H1 (cell line): ENCODE data around the gene TTC34. TPM values are rescaled to one million over a fixed set of nuclear protein-coding genes. Genes with fewer than 3 reads are reported as not detected.

ENCODE experiments used
- CTCF ChIA-PET: fragments of 300-600 bp; sonication (Branson Sonifier 250); formaldehyde crosslinking; loops from one replicate; lab custom pipeline; 2021; ENCODE audit not compliant: partially characterized antibody; lab: Charles Lee
- POLR2A ChIA-PET: fragments of 300-600 bp; sonication (Branson Sonifier 250); formaldehyde crosslinking; loops from one replicate; lab custom pipeline; 2021; ENCODE audit warnings: inconsistent platforms; ENCODE audit not compliant: partially characterized antibody; lab: Charles Lee
- DNase-seq, 2 experiments: peaks; one replicate each; pipeline versions ENCODE4 v3.0.0 to v3.0.0-alpha.2; 2010 to 2022; ENCODE audit warnings: low spot score in 2 of 2, low read depth in 1 of 2, mixed read lengths in 1 of 2
- FAIRE-seq: peaks from 2 replicates; lab custom pipeline; 2011; peaks lifted over from hg19 to GRCh38; lab: Jason Lieb, UNC
- H2AFZ ChIP-seq: 2 replicates; pipeline ENCODE4 v1.8.1; 2012; ENCODE audit warnings: low read length, inconsistent platforms
- H2AK5ac ChIP-seq: 2 replicates; pipeline ENCODE4 v1.6.1; 2013; ENCODE audit warnings: low read depth, low read length
- H2BK120ac ChIP-seq: replicated peaks from 2 replicates; pipeline ENCODE3; 2013; ENCODE audit warnings: low read depth, low read length, inconsistent platforms
- H2BK12ac ChIP-seq: 2 replicates; pipeline ENCODE4 v1.6.1; 2013; ENCODE audit warnings: low read depth, low read length
- H2BK15ac ChIP-seq: 2 replicates; pipeline ENCODE4 v1.6.1; 2013; ENCODE audit warnings: low read length
- H2BK20ac ChIP-seq: 2 replicates; pipeline ENCODE4 v1.6.1; 2013; ENCODE audit warnings: low read length
- H2BK5ac ChIP-seq: 2 replicates; pipeline ENCODE4 v1.6.1; 2013; ENCODE audit warnings: low read depth, low read length
- H3K14ac ChIP-seq: 2 replicates; pipeline ENCODE4 v1.6.1; 2013; ENCODE audit warnings: inconsistent platforms; ENCODE audit not compliant: insufficient read length
- H3K18ac ChIP-seq: 2 replicates; pipeline ENCODE4 v1.6.1; 2013; ENCODE audit warnings: low read length; ENCODE audit errors: extremely low read depth
- H3K23ac ChIP-seq: 2 replicates; pipeline ENCODE4 v1.6.1; 2013; ENCODE audit warnings: inconsistent platforms; ENCODE audit not compliant: insufficient read length
- H3K23me2 ChIP-seq: 2 replicates; pipeline ENCODE4 v1.6.1; 2013; ENCODE audit warnings: low read depth, low read length
- H3K27ac ChIP-seq: 2 replicates; pipeline ENCODE4 v1.6.1; 2011; ENCODE audit warnings: low read depth, low read length, inconsistent platforms
- H3K27me3 ChIP-seq, 4 experiments: replicated peaks in 1 of 4; 1 replicate in 1 of 4; 2 replicates in 3 of 4; pipeline versions ENCODE4 v1.6.1 to v1.8.1; 2011 to 2013; ENCODE audit warnings: low read length in 3 of 4, mild to moderate bottlenecking in 3 of 4, inconsistent platforms in 2 of 4, mixed read lengths in 2 of 4, moderate library complexity in 1 of 4; ENCODE audit not compliant: control insufficient read depth in 3 of 4, insufficient read depth in 3 of 4; ENCODE audit errors: extremely low read depth in 1 of 4
- H3K36me3 ChIP-seq, 4 experiments: 2 replicates each; pipeline versions ENCODE4 v1.6.1 to v1.8.1; 2011 to 2013; ENCODE audit warnings: mild to moderate bottlenecking in 4 of 4, low read length in 3 of 4, moderate library complexity in 2 of 4, control low read depth in 1 of 4, inconsistent platforms in 1 of 4; ENCODE audit not compliant: insufficient read depth in 4 of 4, control insufficient read depth in 2 of 4
- H3K4ac ChIP-seq: replicated peaks from 2 replicates; pipeline ENCODE3; 2013; ENCODE audit warnings: low read length, low read depth, mixed read lengths, inconsistent platforms; ENCODE audit not compliant: insufficient read length
- H3K4me1 ChIP-seq, 4 experiments: replicated peaks in 1 of 4; 1 replicate in 1 of 4; 2 replicates in 3 of 4; pipeline versions ENCODE4 v1.6.1 to v1.8.1; 2011 to 2013; ENCODE audit warnings: low read length in 3 of 4, inconsistent platforms in 2 of 4, mixed read lengths in 1 of 4; ENCODE audit not compliant: insufficient read depth in 4 of 4, control insufficient read depth in 3 of 4
- H3K4me2 ChIP-seq, 2 experiments: 2 replicates each; pipeline versions ENCODE4 v1.6.1 to v1.8.1; 2011 to 2013; ENCODE audit warnings: low read depth in 2 of 2, low read length in 2 of 2, control low read depth in 1 of 2, inconsistent platforms in 1 of 2, mild to moderate bottlenecking in 1 of 2; ENCODE audit not compliant: insufficient read depth in 1 of 2
- H3K4me3 ChIP-seq, 4 experiments: fragments of 200-600, 300-600 bp in 1 of 4; sonication (generic), shearing (Covaris generic), sonication (Bioruptor Twin) in 1 of 4; 2 replicates each; pipeline versions ENCODE4 v1.5.1 to v1.8.1; 2011 to 2016; ENCODE audit warnings: low read length in 4 of 4, low read depth in 3 of 4, control low read depth in 2 of 4, inconsistent platforms in 2 of 4, mild to moderate bottlenecking in 2 of 4, mixed read lengths in 1 of 4, moderate library complexity in 1 of 4; ENCODE audit not compliant: insufficient read depth in 2 of 4; ENCODE audit errors: extremely low read depth in 1 of 4
- H3K56ac ChIP-seq: replicated peaks from 2 replicates; pipeline ENCODE3; 2013; ENCODE audit warnings: low read depth, mild to moderate bottlenecking, mixed read lengths, low read length, inconsistent platforms; ENCODE audit not compliant: insufficient read length
- H3K79me1 ChIP-seq: 2 replicates; pipeline ENCODE4 v1.6.1; 2013; ENCODE audit warnings: low read depth, low read length, control low read depth
- H3K79me2 ChIP-seq, 2 experiments: 2 replicates each; pipeline versions ENCODE4 v1.6.1 to v1.8.1; 2012 to 2013; ENCODE audit warnings: low read length in 2 of 2, mild to moderate bottlenecking in 2 of 2, inconsistent platforms in 1 of 2; ENCODE audit not compliant: insufficient read depth in 2 of 2, control insufficient read depth in 1 of 2
- H3K9ac ChIP-seq, 4 experiments: replicated peaks in 1 of 4; 1 replicate in 1 of 4; 2 replicates in 3 of 4; pipeline versions ENCODE4 v1.6.1 to v1.8.1; 2011 to 2013; ENCODE audit warnings: low read depth in 3 of 4, low read length in 3 of 4, control low read depth in 2 of 4, mild to moderate bottlenecking in 2 of 4, moderate library complexity in 2 of 4, inconsistent platforms in 1 of 4; ENCODE audit errors: extremely low read depth in 1 of 4
- H3K9me3 ChIP-seq, 2 experiments: 2 replicates each; pipeline versions ENCODE4 v1.6.1 to v1.8.1; 2012 to 2013; ENCODE audit warnings: mild to moderate bottlenecking in 2 of 2, moderate library complexity in 2 of 2, control low read depth in 1 of 2, inconsistent platforms in 1 of 2, low read depth in 1 of 2, low read length in 1 of 2, mixed read lengths in 1 of 2; ENCODE audit not compliant: insufficient read depth in 2 of 2
- H4K20me1 ChIP-seq, 2 experiments: replicated peaks in 1 of 2; 2 replicates each; pipeline versions ENCODE3 to v1.8.1; 2011 to 2013; ENCODE audit warnings: inconsistent platforms in 2 of 2, low read length in 2 of 2, mild to moderate bottlenecking in 1 of 2; ENCODE audit not compliant: insufficient read depth in 2 of 2, control insufficient read depth in 1 of 2
- H4K5ac ChIP-seq: 2 replicates; pipeline ENCODE4 v1.6.1; 2013; ENCODE audit warnings: low read length, low read depth, mixed read lengths, inconsistent platforms; ENCODE audit not compliant: insufficient read length
- H4K8ac ChIP-seq: 2 replicates; pipeline ENCODE4 v1.8.0; 2013; ENCODE audit warnings: mild to moderate bottlenecking, moderate library complexity, low read length, inconsistent platforms; ENCODE audit not compliant: insufficient read depth; ENCODE audit errors: extremely low read depth
- H4K91ac ChIP-seq: replicated peaks from 2 replicates; pipeline ENCODE3; 2013; ENCODE audit warnings: low read length, mixed read lengths, inconsistent platforms; ENCODE audit not compliant: insufficient read length
- CTBP2 ChIP-seq: IDR thresholded peaks from 2 replicates; pipeline ENCODE4 v1.7.0; 2011; ENCODE audit warnings: borderline replicate concordance, mild to moderate bottlenecking, moderate library complexity, mixed read lengths, low read length; ENCODE audit not compliant: insufficient read depth, insufficient read length
- RAD21 ChIP-seq, 2 experiments: IDR thresholded peaks in 1 of 2; conservative IDR thresholded peaks in 1 of 2; 2 replicates each; pipeline ENCODE4 v1.6.1; 2011; ENCODE audit warnings: low read depth in 2 of 2, low read length in 2 of 2, improper control_type of control experiment in 1 of 2, inconsistent platforms in 1 of 2, mild to moderate bottlenecking in 1 of 2, moderate library complexity in 1 of 2
- TCF12 ChIP-seq: IDR thresholded peaks from 2 replicates; pipeline ENCODE4 v1.6.1; 2011; ENCODE audit warnings: low read depth, mild to moderate bottlenecking, low read length
- WGBS, 2 experiments: shearing (Covaris generic) in 1 of 2; methylation state at CpG; one replicate each; pipeline versions ENCODE4 v1.1.6 to v1.1.7; 2013 to 2015; ENCODE audit warnings: low lambda C conversion rate in 2 of 2, mixed read lengths in 2 of 2, inconsistent platforms in 1 of 2, low coverage in 1 of 2, missing lambda C conversion rate in 1 of 2; ENCODE audit not compliant: insufficient replicate concordance in 2 of 2, insufficient coverage in 1 of 2, insufficient read length in 1 of 2; ENCODE audit errors: extremely low coverage in 1 of 2, missing lambda C conversion rate in 1 of 2; 5-methylcytosine and 5-hydroxymethylcytosine counted together
- long read RNA-seq, 2 experiments: library from RNA in 1 of 2; library from capped mRNA in 1 of 2; stranded (forward); transcript quantifications; one replicate each; pipeline ENCODE4 v2.0.0, GENCODE V29; 2021; ENCODE audit warnings: inconsistent platforms in 1 of 2
- polyA minus RNA-seq, 3 experiments: library from RNA; depleted of rRNA, polyadenylated mRNA; stranded (reverse); fragments of >200 nt; gene quantifications; 1 replicate in 2 of 3; 2 replicates in 1 of 3; pipeline ENCODE4 v1.2.3, GENCODE V29; 2011
- polyA plus RNA-seq, 7 experiments: library from polyadenylated mRNA; depleted of rRNA in 3 of 7; stranded (reverse) in 5 of 7; unstranded in 2 of 7; fragments of >200 nt in 5 of 7; fragments of 200-250 nt in 2 of 7; gene quantifications; 1 replicate in 5 of 7; 2 replicates in 1 of 7; 4 replicates in 1 of 7; pipeline versions ENCODE4 v1.2.1 to v1.2.3, GENCODE V29; 2011 to 2013; ENCODE audit warnings: missing spikeins in 2 of 7, mixed read lengths in 2 of 7
- total RNA-seq: library from RNA; stranded (reverse); fragmentation: NEBNext Ultra II Directional; extraction: Animal tissue kit (Norgen Biotek cat#: 25700); gene quantifications from 2 replicates; pipeline ENCODE4 v1.2.1, GENCODE V29; 2021

The TTC34 gene, protein sequence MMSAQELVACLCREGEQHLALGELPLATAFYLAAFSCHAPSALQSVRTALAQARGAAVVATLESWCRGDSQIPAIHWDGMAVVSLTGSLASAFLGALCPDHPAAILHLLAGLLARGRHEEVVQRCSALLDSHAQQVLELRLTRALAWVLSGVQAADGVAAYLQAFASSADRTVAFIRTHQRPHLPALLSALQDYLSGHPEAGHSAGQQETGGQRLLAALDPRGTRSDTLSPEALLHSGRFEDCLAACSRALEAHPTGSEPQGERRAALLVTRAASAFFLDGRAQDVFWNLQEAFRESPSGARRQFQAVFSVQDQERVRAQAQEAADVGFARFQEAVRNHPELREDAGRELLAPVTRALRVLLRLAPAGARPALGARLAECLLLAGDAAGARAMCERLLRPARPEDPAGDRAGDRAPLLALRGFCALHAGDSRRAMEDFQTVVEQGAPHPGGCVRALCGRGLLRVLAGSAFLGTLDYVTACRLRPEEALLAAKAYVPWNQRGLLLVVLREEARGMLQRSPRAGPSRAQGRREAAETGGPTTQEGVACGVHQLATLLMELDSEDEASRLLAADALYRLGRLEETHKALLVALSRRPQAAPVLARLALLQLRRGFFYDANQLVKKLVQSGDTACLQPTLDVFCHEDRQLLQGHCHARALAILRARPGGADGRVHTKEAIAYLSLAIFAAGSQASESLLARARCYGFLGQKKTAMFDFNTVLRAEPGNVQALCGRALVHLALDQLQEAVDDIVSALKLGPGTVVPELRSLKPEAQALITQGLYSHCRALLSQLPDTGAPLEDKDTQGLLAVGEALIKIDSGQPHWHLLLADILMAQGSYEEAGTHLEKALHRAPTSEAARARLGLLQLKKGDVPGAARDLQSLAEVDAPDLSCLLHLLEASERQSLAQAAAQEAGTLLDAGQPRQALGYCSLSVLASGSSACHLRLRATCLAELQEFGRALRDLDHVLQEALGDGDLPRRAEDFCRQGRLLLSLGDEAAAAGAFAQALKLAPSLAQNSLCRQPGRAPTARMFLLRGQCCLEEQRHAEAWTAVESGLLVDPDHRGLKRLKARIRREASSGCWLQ
- total RNA-seq: 0.36 and 0.50 TPM in 2 replicates
- polyA plus RNA-seq (2011; rRNA removed): 0.23 and 0.44 TPM in 2 replicates
- 0.27 TPM for polyA plus RNA-seq (2011; cell fraction: cytosol; rRNA removed)
- polyA plus RNA-seq (2011; cell fraction: nucleus; rRNA removed): 1.8 TPM
- 0.19 to 0.24 TPM (median 0.20 TPM) in 4 replicates for polyA plus RNA-seq (2012, experiment 1 of 2)
- 0.13 TPM for polyA plus RNA-seq (2012, experiment 2 of 2)
- polyA plus RNA-seq (2013, experiment 1 of 2): 0.10 TPM
- polyA plus RNA-seq (2013, experiment 2 of 2): 0.09 TPM
- 0.54 and 1.2 TPM in 2 replicates for polyA minus RNA-seq (2011; rRNA and poly(A)+ RNA removed)
- polyA minus RNA-seq (2011; cell fraction: cytosol; rRNA and poly(A)+ RNA removed): 0.44 TPM
- 3.8 TPM for polyA minus RNA-seq (2011; cell fraction: nucleus; rRNA and poly(A)+ RNA removed)
- long read RNA-seq, experiment 1: 0 reads
- long read RNA-seq, experiment 2: 0 reads

DNA sequence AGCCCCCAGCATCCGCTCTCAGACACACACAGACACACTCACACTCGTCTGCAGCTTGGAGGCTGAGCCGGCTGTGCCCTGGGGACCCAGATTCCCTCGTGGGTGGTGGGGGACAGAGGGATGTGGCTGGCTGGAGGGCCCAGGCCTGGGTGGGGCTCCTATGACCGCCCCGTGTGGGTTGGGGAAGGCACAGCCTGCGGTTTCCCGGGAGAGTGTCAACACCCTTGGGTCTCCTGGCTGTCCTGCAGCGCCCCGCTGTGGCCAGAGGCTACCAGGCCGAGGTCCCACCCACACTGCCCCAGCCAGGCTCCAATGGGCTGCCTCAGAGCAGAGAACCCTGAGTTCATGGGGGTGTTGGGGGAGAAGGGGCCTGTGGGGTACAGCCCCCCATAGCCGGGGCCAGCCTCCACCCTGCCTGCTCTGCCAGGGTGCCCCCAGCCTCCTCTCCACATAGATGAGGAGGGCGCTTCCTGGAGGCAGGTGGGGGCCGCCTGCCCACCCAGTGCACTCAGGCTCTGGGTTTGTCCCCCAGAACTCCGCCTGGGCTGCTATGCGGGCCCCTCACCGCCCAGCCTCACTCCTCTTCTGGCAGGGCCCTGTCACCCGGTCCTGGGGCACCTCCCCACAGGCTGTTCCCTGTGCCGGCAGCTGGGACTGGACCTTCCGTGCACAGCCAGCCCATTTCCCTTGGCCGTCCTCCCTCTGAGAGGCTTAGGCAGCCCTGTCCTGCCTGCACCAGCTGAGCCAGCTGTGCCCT lies at the start of gene TTC34:
TSS of gene TTC34 (minus strand) at position 159 of the 757 bp plus-strand sequence. CDS start 866 bp downstream, outside the sequence.
- H3K4me3 ChIP-seq: no peak within 1 kb of the TSS
- no peak within 1 kb of the TSS for H3K23ac ChIP-seq
- no peak within 1 kb of the TSS for H2AK5ac ChIP-seq
- WGBS, 2 experiments: 78% methylated on average over 20 of the region's 21 CpGs; no CpG with 5 or more reads in 1 of the 2 experiments
- H3K18ac ChIP-seq: no peak within 1 kb of the TSS
- H2BK120ac ChIP-seq: no peak within 1 kb of the TSS
- no peak within 1 kb of the TSS for H2BK15ac ChIP-seq
- no peaks in the 10 kb centered on the region for H3K27me3 ChIP-seq
- H3K4me2 ChIP-seq: no peak within 1 kb of the TSS
- no peak within 1 kb of the TSS for H2BK5ac ChIP-seq
- DNase-seq (no peak), FAIRE-seq (no peak)
- no peak within 1 kb of the TSS for H4K91ac ChIP-seq
- H2BK20ac ChIP-seq: no peak within 1 kb of the TSS
- no peak within 1 kb of the TSS for H2BK12ac ChIP-seq
- H3K14ac ChIP-seq: no peak within 1 kb of the TSS
- no peak for TF ChIP-seq CTBP2
- TF ChIP-seq RAD21 (IDR thresholded peaks at IDR 0.05 in 1 of 2, conservative IDR thresholded peaks at IDR 0.05 in 1 of 2; ENCODE audit: low read depth in 2 of 2, low read length in 2 of 2): peak in 1 of 2 experiments; percentile 22; a peak in 1 of 4 replicates
- TF ChIP-seq TCF12: no peak
- no peak within 1 kb of the TSS for H2AFZ ChIP-seq
- POLR2A ChIA-PET: no interaction called here
- no peak within 1 kb of the TSS for H4K5ac ChIP-seq
- CTCF ChIA-PET: interaction anchor here (1.0 kb wide), 1 partner anchor 15 kb away, joined by 4 read pairs; no protein-coding TSS in a partner anchor
- H3K36me3 ChIP-seq: no peaks in the 10 kb centered on the region; a peak in 1 of 8 replicates
- H3K4me1 ChIP-seq: no peaks in the 10 kb centered on the region
- no peak within 1 kb of the TSS for H3K56ac ChIP-seq
- peaks cover 61 to 99% of the 10 kb centered on the region in 2 experiments for H3K9me3 ChIP-seq
- no peak within 1 kb of the TSS for H4K8ac ChIP-seq
- no peaks in the 10 kb centered on the region for H3K79me2 ChIP-seq
- no peaks in the 10 kb centered on the region for H3K79me1 ChIP-seq
- H3K27ac ChIP-seq: no peak within 1 kb of the TSS
- H4K20me1 ChIP-seq: no peaks in the 10 kb centered on the region
- H3K4ac ChIP-seq: no peak within 1 kb of the TSS
- H3K9ac ChIP-seq: no peak within 1 kb of the TSS
- no peaks in the 10 kb centered on the region for H3K23me2 ChIP-seq
